Memory B cell (primary cell): Measurements from ENCODE around the gene FOXP2.

Source experiments
- ATAC-seq: fragments of 150-1000 bp; cut with Tn5 transposase; 2 replicates; pipeline ENCODE4 v1.10.0; 2021; ENCODE audit warnings: low read depth, mild to moderate bottlenecking, moderate library complexity
- DNase-seq, 2 donors: peaks; one replicate each; pipeline ENCODE4 v3.0.0; 2022; ENCODE audit warnings: low spot score in 2 of 2
- H3K27ac Mint-ChIP-seq: one replicate; pipeline ENCODE4 v1.8.0; 2022; ENCODE audit warnings: mild to moderate bottlenecking, moderate library complexity, mixed read lengths
- H3K27me3 Mint-ChIP-seq: one replicate; pipeline ENCODE4 v1.8.0; 2022; ENCODE audit warnings: mixed read lengths
- H3K36me3 Mint-ChIP-seq: one replicate; pipeline ENCODE4 v1.8.0; 2022; ENCODE audit warnings: mild to moderate bottlenecking, mixed read lengths
- H3K4me1 Mint-ChIP-seq: one replicate; pipeline ENCODE4 v1.8.0; 2022; ENCODE audit warnings: mixed read lengths
- H3K4me3 Mint-ChIP-seq: one replicate; pipeline ENCODE4 v1.8.0; 2022; ENCODE audit warnings: mild to moderate bottlenecking, moderate library complexity, mixed read lengths
- H3K9me3 Mint-ChIP-seq: one replicate; pipeline ENCODE4 v1.8.0; 2022; ENCODE audit warnings: mixed read lengths

The FOXP2 gene

DNA sequence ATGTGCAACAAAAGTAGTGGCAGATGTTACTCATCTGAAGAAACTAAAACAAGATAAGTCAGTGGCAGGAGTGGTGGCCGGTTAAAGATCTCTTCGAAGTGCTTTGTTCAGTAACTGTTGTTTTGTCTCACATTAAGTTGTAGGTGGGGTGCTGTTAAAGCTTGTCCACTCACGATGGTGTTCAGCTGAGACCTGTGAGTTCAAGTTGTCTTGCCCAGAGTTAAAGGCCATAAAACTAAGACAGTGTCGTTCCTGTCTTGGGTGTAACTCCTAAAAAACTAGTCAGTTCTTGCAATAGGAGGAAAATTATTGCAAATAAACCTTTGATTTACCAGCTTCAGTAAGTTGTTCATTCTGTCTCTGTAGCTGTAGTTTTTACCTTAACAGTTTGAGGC, 857 bp upstream of the FOXP2 start:
- Mint-ChIP-seq H3K27ac (no peak overlapping the region), H3K4me1 (no peaks in the 10 kb centered on the region), H3K9me3 (no peaks in the 10 kb centered on the region), H3K27me3 (peaks cover 1% of the 10 kb centered on the region), H3K4me3 (no peak overlapping the region), H3K36me3 (no peaks in the 10 kb centered on the region)
- no peak for ATAC-seq
- no peak for DNase-seq

DNA sequence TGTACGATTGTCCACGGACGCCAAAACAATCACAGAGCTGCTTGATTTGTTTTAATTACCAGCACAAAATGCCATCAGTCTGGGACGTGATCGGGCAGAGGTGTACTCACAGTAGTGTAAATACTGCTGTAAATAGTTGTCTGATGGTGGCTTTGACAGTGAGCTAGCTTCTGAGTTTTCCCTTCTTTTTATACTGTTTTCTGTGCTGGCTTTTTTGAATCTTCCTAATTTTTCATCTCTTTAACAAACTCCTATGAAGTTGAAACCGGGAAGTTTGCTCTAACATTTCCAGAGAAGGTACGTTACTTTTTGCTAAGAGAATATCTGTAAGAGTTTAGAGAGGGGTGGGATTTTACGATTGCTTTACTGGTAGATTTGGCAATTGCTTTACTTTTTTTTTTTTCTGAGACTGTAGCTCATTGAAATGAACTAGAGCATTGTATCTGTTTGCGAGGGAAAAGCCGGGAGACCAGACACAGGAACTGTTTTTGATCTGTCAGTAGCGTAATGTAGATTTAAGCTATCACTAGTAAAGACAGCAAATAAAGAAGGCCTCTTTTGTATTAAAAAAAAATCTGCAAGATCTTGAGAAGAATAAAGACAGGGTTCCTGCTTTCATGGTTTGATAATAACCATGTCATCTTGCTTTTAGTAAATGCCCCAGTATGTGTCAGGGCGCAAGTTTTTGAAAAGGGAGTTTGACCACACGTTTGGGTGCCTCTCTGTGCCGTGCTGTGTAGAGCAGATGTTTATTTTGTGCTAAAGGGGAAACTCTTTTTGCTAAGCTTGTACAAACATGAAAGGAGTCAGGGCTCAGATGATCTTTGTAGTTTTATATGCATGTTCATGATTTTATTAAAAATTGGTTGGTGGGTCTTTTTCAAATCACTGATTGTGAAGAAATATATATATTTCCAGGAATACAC, 712 bp downstream of the FOXP2 start:
- H3K4me1 Mint-ChIP-seq: no peaks in the 10 kb centered on the region
- no peaks in the 10 kb centered on the region for H3K36me3 Mint-ChIP-seq
- H3K9me3 Mint-ChIP-seq: no peaks in the 10 kb centered on the region
- no peak for DNase-seq
- peaks cover 1% of the 10 kb centered on the region for H3K27me3 Mint-ChIP-seq
- no peak for ATAC-seq
- no peak overlapping the region for H3K4me3 Mint-ChIP-seq
- no peak overlapping the region for H3K27ac Mint-ChIP-seq

DNA sequence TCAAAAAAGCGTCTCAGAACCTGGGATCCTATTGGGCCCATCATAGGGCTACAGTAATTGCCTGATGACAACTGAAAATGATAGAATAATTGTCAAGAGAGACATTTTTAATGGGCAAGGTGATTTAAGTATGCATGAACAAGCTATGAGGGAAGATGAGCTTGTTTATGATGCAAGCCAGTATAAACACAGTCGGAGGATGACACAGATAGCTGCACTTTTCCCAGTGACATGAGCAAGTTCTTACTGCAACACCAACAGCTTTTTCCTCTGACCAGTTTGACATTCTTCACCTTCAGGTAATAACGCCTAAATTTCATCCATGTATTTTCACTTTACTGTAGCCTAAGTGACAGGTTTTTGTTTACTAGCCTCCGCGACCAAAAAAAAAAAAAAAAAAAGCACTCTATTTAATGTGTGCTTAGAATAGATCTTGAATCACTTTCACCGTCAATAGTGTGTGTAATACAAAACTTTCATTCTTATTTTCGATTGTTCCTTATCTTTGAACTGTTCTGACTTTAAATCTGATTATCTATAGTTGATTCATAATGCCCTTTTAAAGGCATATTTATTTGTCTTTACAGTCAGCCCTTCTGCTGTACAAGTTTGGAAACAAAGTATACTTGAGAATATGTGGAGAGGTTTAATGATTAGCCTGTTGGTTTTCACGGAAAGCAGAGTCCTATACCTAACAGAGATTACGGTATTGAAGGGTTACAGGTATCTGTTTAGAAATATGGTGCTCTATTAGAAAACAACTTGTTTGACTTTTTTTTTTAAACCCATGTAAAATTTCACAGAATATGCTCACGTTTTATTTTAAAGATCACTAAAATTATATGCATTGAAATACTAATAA, 1.7 kb downstream of the FOXP2 start:
- ATAC-seq (no peak), DNase-seq (no peak)
- no peaks in the 10 kb centered on the region for H3K9me3 Mint-ChIP-seq
- H3K27ac Mint-ChIP-seq: no peak overlapping the region
- peaks cover 1% of the 10 kb centered on the region for H3K27me3 Mint-ChIP-seq
- H3K36me3 Mint-ChIP-seq: no peaks in the 10 kb centered on the region
- no peak overlapping the region for H3K4me3 Mint-ChIP-seq
- H3K4me1 Mint-ChIP-seq: no peaks in the 10 kb centered on the region

DNA sequence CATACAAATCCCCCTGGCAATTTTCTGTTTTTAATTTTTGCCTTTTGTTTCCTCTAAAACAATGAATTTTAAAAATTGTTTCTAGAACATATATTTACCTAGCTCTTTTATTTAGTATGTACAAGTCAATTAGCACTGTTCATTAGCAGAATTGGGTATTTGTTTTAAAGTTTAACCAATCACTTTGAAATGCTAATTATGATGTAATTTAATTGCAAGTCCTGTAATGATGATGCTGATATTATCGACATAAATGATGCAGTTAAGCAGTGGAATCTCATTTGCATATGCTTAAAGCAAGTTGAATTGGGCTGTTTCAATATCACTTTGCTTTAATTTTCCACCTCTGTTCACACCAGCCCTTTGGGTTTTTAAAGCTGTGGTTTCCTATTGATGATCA, 2.7 kb downstream of the FOXP2 start:
- ATAC-seq: no peak
- Mint-ChIP-seq H3K27ac (no peak overlapping the region), H3K4me3 (no peak overlapping the region), H3K27me3 (peaks cover under 1% of the 10 kb centered on the region), H3K9me3 (no peaks in the 10 kb centered on the region), H3K36me3 (no peaks in the 10 kb centered on the region), H3K4me1 (no peaks in the 10 kb centered on the region)
- no peak for DNase-seq

DNA sequence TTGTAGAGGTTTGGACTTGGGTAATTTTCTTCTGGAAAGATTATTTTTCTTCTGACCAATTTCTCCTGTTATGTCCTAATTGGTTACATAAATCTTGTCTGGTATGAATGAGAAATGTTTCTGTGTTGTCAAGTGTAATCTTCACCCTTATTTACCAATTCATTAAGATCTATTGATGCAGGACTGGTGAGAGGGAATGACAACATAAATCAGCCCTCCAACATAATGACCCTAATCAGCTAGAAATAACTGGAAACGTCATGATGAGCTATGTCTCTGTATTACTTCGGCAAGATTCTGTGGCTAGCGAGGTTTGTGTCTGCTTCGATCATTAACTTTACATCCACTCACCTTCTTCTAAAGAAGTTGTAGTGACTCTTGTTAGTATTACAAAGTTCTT, 3.5 kb downstream of the FOXP2 start:
- no peaks in the 10 kb centered on the region for H3K36me3 Mint-ChIP-seq
- DNase-seq (no peak), ATAC-seq (no peak)
- no peaks in the 10 kb centered on the region for H3K27me3 Mint-ChIP-seq
- no peaks in the 10 kb centered on the region for H3K4me1 Mint-ChIP-seq
- H3K4me3 Mint-ChIP-seq: no peak overlapping the region
- no peak overlapping the region for H3K27ac Mint-ChIP-seq
- H3K9me3 Mint-ChIP-seq: no peaks in the 10 kb centered on the region

DNA sequence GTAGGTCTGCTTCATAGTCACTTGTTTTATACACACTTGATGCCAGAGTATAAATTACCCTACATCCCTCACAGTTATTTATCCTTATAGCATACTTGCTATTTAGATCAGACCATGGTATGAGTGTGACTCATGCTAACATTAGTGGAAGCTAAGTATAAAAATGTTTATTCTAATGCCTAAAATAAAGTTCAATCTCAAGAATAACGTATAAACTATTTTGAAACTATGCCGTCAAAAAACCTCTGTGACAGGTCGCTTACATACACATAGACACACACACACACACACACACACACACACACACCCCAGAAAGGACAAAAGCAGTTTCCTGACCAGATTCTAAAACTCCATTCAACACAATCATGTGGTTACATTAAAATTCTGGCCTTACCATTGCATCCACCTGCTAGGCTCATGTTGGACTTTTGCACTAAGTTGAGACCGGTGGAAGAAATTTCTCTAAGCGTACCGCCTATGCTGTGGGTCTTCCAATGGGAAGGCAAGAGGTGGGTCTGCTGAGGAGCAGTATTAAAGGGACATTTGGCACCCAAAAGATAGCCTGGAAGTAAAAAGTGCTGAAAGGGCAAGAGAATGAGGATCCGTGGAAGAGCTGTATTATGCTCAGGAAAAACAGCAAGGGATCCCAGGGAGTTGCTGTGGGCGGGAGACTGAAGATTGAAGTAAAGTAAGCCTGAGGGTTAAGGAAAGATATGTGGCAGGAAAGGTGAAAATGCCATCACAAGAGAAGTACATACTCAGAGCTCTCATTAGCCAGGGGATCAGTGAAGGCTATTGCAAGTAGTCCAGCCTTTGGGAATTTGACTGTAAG, 5.0 kb downstream of the FOXP2 start:
- DNase-seq (no peak), ATAC-seq (no peak)
- Mint-ChIP-seq H3K36me3 (no peaks in the 10 kb centered on the region), H3K9me3 (no peaks in the 10 kb centered on the region), H3K4me3 (no peak overlapping the region), H3K4me1 (no peaks in the 10 kb centered on the region), H3K27ac (no peak overlapping the region), H3K27me3 (no peaks in the 10 kb centered on the region)

DNA sequence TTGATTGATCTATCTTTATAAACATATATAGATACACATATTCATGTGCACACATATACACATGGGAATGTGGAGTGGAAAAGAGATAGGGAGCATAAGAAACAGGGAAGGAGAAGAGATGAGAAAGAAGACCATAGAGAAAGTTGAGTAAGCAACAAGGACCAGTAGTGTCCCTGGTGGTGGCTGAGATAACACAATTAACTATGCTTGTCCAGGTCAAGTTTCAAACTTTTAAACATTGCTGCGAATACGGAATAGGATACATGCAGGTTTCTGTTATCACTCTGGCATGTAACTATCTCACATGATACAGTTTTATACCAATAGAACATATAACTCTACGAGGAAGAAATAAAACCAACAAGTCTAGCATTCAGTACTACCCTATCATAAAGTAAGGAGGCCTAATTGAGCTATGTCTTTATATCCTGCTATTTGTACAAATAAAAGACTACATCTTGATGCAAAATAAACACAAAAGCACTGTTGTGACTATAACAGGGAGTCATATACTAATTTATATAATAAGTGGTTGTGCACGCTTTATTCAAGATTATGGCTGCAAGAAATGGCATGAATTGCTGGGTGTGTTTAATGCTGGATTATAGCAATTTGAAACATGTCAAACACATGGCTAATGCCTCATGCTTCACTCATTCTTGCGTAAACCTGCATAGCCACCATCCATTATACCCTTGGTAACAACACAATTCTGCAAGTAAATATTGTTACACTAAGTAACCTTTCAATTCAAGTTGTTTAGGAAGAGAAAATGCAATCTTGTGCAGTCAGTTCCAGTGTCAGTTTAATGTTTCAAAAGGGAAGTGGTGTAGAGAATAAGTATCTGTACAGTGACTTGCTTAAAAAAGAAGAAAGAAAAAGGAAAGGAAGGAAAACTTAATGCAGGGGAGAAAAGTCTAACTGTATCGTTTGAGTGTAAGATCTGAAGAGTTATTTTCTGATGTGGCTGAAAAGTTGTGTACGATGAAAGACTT, 8.2 kb downstream of the FOXP2 start:
- no peaks in the 10 kb centered on the region for H3K36me3 Mint-ChIP-seq
- H3K27me3 Mint-ChIP-seq: no peaks in the 10 kb centered on the region
- H3K9me3 Mint-ChIP-seq: no peaks in the 10 kb centered on the region
- no peaks in the 10 kb centered on the region for H3K4me1 Mint-ChIP-seq
- H3K4me3 Mint-ChIP-seq: no peak overlapping the region
- DNase-seq (no peak), ATAC-seq (no peak)
- no peak overlapping the region for H3K27ac Mint-ChIP-seq

DNA sequence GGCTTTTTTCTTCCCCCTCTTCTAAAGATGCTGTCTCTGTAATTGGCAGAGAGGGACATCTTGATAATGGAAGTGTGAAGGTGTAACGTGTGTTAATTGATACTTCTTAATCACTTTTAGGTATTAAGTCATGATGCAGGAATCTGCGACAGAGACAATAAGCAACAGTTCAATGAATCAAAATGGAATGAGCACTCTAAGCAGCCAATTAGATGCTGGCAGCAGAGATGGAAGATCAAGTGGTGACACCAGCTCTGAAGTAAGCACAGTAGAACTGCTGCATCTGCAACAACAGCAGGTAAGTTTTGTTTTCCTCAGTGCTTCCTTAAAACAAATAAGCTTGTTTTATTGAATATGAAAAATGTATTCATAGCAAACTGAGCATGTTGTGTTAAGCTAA, 11.8 kb downstream of the FOXP2 start:
- H3K9me3 Mint-ChIP-seq: no peaks in the 10 kb centered on the region
- ATAC-seq (no peak), DNase-seq (no peak)
- no peaks in the 10 kb centered on the region for H3K36me3 Mint-ChIP-seq
- H3K4me1 Mint-ChIP-seq: no peaks in the 10 kb centered on the region
- no peak overlapping the region for H3K27ac Mint-ChIP-seq
- no peaks in the 10 kb centered on the region for H3K27me3 Mint-ChIP-seq
- no peak overlapping the region for H3K4me3 Mint-ChIP-seq

DNA sequence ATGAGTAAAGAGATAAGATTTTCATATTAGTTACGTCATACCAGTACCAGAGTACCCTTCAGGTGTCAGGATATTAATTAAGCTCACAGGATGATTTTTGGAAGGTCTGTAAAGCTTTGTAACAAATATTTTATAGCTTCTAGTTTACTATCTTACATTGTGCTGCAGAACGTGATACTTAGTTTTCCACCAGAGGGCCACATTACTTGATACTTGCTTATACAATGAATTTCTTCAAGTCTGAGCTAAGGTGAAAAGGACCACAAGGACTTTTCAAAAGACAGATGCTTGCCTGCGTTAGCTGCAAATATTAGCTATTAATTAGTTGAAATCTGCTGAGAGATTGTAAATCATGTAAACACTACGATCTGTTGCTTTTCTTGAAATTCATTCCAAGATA, 12.2 kb downstream of the FOXP2 start:
- Mint-ChIP-seq H3K4me1 (no peaks in the 10 kb centered on the region), H3K9me3 (no peaks in the 10 kb centered on the region), H3K27me3 (no peaks in the 10 kb centered on the region), H3K36me3 (no peaks in the 10 kb centered on the region), H3K4me3 (no peak overlapping the region), H3K27ac (no peak overlapping the region)
- ATAC-seq (no peak), DNase-seq (no peak)

DNA sequence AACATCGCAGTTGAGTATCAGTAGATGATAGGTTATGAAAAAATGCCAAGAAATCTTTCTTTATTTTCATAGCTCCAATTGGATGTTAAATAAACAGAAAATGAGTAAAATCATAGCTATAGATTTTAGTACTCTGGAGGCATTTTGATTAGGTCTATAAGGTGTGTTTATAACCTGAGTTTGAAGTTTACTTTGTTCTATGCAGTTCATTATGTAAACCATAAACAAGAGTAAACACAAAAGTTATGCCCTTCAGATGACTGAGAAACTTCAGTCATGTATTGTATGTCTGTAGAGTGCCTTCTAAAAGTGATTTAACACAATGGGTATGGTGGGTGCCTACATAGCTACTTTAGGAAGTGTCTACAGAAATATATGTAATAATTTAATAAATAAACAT, 13.6 kb downstream of the FOXP2 start:
- Mint-ChIP-seq H3K4me3 (no peak overlapping the region), H3K4me1 (no peaks in the 10 kb centered on the region), H3K9me3 (no peaks in the 10 kb centered on the region), H3K27me3 (no peaks in the 10 kb centered on the region), H3K27ac (no peak overlapping the region), H3K36me3 (no peaks in the 10 kb centered on the region)
- no peak for DNase-seq
- ATAC-seq: no peak

DNA sequence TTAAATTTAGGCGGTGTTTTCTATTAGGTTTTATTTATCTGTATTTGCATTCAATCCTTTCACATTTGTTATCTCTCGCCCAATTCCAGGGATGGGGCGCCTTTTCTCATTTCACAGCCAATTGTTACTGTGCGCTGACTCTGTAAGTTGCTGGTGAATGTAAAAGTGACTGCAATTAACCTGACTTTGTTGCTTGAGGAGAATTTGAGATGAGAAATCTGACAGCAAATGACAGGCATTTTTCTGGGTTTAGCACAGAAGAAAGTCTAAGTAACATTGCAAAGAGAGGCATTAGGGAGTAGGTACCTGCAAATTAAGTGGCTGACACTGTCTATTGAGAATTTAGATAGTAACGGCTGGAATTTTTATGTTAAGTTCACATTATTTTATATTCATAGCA, 16.6 kb downstream of the FOXP2 start:
- Mint-ChIP-seq H3K27ac (no peak overlapping the region), H3K9me3 (peaks cover 1% of the 10 kb centered on the region), H3K4me3 (no peak overlapping the region), H3K36me3 (no peaks in the 10 kb centered on the region), H3K4me1 (no peaks in the 10 kb centered on the region), H3K27me3 (no peaks in the 10 kb centered on the region)
- no peak for DNase-seq
- ATAC-seq: no peak

DNA sequence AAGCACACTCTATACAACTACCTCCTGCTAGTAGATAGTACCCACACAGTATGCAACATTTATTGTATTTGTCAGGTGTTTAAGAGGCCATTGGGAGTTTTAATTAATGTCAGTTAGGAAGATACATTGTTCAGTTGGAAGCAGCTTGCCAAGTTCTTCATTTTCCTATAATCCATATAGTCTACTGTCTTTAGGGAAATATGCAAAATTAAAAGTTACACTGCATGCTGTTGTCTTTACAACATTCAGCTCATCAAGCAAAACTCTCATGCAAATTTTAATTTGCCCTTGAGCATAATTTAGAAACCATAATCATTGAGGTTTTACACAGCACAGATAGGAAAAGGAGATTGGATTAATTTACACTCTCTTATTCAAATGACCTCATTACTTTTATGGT, 17.4 kb downstream of the FOXP2 start:
- DNase-seq: no peak
- H3K9me3 Mint-ChIP-seq: peaks cover 1% of the 10 kb centered on the region
- no peaks in the 10 kb centered on the region for H3K36me3 Mint-ChIP-seq
- H3K4me1 Mint-ChIP-seq: no peaks in the 10 kb centered on the region
- no peaks in the 10 kb centered on the region for H3K27me3 Mint-ChIP-seq
- H3K4me3 Mint-ChIP-seq: no peak overlapping the region
- no peak for ATAC-seq
- H3K27ac Mint-ChIP-seq: no peak overlapping the region

DNA sequence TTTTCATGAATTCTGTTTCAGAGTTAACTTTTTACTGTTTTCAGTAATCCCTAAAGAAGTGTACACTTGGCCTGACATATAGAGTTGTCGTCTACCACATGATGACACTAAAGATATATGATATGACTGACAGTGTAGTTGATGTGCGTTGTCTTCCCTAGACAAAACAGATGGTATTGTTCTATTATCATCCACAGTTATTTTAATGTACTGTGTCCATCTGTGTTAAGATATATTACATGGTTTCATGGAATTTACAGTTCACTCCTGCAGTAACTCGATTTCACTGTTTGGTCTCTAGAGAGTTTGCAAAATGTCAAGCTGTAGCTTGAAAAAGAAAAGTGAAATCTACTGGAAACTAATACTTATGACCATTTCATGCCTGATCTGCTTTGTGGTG, 18.1 kb downstream of the FOXP2 start:
- no peaks in the 10 kb centered on the region for H3K4me1 Mint-ChIP-seq
- H3K4me3 Mint-ChIP-seq: no peak overlapping the region
- H3K9me3 Mint-ChIP-seq: peaks cover 1% of the 10 kb centered on the region
- no peak overlapping the region for H3K27ac Mint-ChIP-seq
- H3K27me3 Mint-ChIP-seq: no peaks in the 10 kb centered on the region
- ATAC-seq: no peak
- DNase-seq: no peak
- H3K36me3 Mint-ChIP-seq: no peaks in the 10 kb centered on the region
